NT2/D1 (cell line): Measurements from ENCODE around the gene FUBP3.

Experiments used
- YY1 ChIP-seq: IDR thresholded peaks from 2 replicates; pipeline ENCODE4 v1.6.1; 2011; ENCODE audit not compliant: insufficient read length, insufficient read depth
- ZNF274 ChIP-seq: IDR thresholded peaks from 2 replicates; pipeline ENCODE4 v1.6.1; 2011; ENCODE audit warnings: mild to moderate bottlenecking, low read depth, low read length

- TF ChIP-seq ZNF274: no peak
- no peak for TF ChIP-seq YY1
Measured at GRCh38 chr9:130687615-130688014, 108.2 kb downstream of the FUBP3 start.
